K562 (cell line): ENCODE data around the gene GNAT2. TPM values are rescaled to one million over a fixed set of nuclear protein-coding genes. Genes with fewer than 3 reads are reported as not detected.

Experiments used
- ATAC-seq: fragments of 200-7000 bp; cut with Tn5 transposase; 3 replicates; pipeline ENCODE4 v1.9.1; 2020; ENCODE audit warnings: moderate library complexity
- BruUV-seq: library from RNA; stranded (reverse); fragments of 400-500 nt; replicated peaks from 2 replicates; lab custom pipeline; 2021; lab: Mats Ljungman, UMichigan
- CTCF ChIA-PET: fragments of 300-600 bp; formaldehyde crosslinking; extraction: SDS; loops from one replicate; lab custom pipeline; 2021; ENCODE audit warnings: low intra/inter-chr PET ratio; lab: Yijun Ruan, JAX
- POLR2A ChIA-PET: fragments of 300-600, 350-650 bp; sonication (Branson Sonifier 250); formaldehyde crosslinking; extraction: SDS; loops from one replicate; lab custom pipeline; 2021; ENCODE audit warnings: antibody characterized with exemption, inconsistent platforms; lab: Yijun Ruan, JAX
- DNase-seq, 4 experiments: peaks; one replicate each; pipeline versions ENCODE4 v3.0.0 to v3.0.0-alpha.2; 2011 to 2018; ENCODE audit warnings: low spot score in 3 of 4, mixed read lengths in 3 of 4; ENCODE audit errors: extremely low read depth in 1 of 4
- FAIRE-seq: peaks from 2 replicates; lab custom pipeline; 2011; peaks lifted over from hg19 to GRCh38; lab: Jason Lieb, UNC
- H2AFZ ChIP-seq: 2 replicates; pipeline ENCODE4 v1.6.0; 2011; ENCODE audit warnings: low read depth, low read length, control low read depth, inconsistent platforms
- H3K27ac ChIP-seq: fragments of 200-600 bp; 3 replicates; pipeline ENCODE4 v1.8.0; 2011; ENCODE audit warnings: low read depth, mild to moderate bottlenecking, control low read depth, inconsistent platforms, low read length, moderate library complexity, mixed read lengths; ENCODE audit errors: extremely low read depth
- H3K27me3 ChIP-seq, 2 experiments: fragments of 300-600 bp in 1 of 2; 2 replicates in 1 of 2; 3 replicates in 1 of 2; pipeline versions ENCODE4 v1.6.0 to v1.8.0; 2011; ENCODE audit warnings: inconsistent platforms in 2 of 2, low read length in 2 of 2, mild to moderate bottlenecking in 1 of 2, mixed read lengths in 1 of 2, moderate library complexity in 1 of 2; ENCODE audit not compliant: control insufficient read depth in 2 of 2, insufficient read depth in 2 of 2
- H3K36me3 ChIP-seq: fragments of 300-600 bp; 3 replicates; pipeline ENCODE4 v1.8.0; 2011; ENCODE audit warnings: mild to moderate bottlenecking, low read length, inconsistent platforms; ENCODE audit not compliant: control insufficient read depth, insufficient read depth
- H3K4me1 ChIP-seq, 2 experiments: fragments of 200-600 bp in 1 of 2; replicated peaks in 1 of 2; 2 replicates in 1 of 2; 3 replicates in 1 of 2; pipeline versions ENCODE4 v1.5.1 to v1.8.0; 2011; ENCODE audit warnings: inconsistent platforms in 2 of 2, low read length in 2 of 2, mild to moderate bottlenecking in 1 of 2, mixed read lengths in 1 of 2, moderate library complexity in 1 of 2; ENCODE audit not compliant: control insufficient read depth in 2 of 2, insufficient read depth in 2 of 2
- H3K4me2 ChIP-seq: 2 replicates; pipeline ENCODE4 v1.6.1; 2011; ENCODE audit warnings: low read length, control low read depth, inconsistent platforms, mixed read lengths; ENCODE audit not compliant: insufficient read depth
- H3K4me3 ChIP-seq: fragments of 200-600 bp; sonication (generic), shearing (Covaris generic); 2 replicates; pipeline ENCODE4 v1.5.1; 2016; ENCODE audit warnings: control low read depth, inconsistent platforms
- H3K79me2 ChIP-seq: fragments of 200-600 bp; 3 replicates; pipeline ENCODE4 v1.8.0; 2011; ENCODE audit warnings: low read length, inconsistent platforms; ENCODE audit not compliant: control insufficient read depth, insufficient read depth
- H3K9ac ChIP-seq, 2 experiments: 2 replicates each; pipeline versions ENCODE4 v1.6.0 to v1.6.1; 2011; ENCODE audit warnings: low read depth in 2 of 2, low read length in 2 of 2, control low read depth in 1 of 2, inconsistent platforms in 1 of 2, mild to moderate bottlenecking in 1 of 2, mixed read lengths in 1 of 2; ENCODE audit not compliant: insufficient read depth in 1 of 2
- H3K9me1 ChIP-seq: one replicate; pipeline ENCODE4 v1.6.0; 2011; ENCODE audit warnings: inconsistent platforms, mild to moderate bottlenecking, low read length, moderate library complexity; ENCODE audit not compliant: control insufficient read depth, insufficient read depth
- H3K9me3 ChIP-seq: replicated peaks from 2 replicates; pipeline ENCODE4 v1.5.1; 2011; ENCODE audit warnings: low read depth, low read length, inconsistent platforms; ENCODE audit not compliant: control insufficient read depth, insufficient read depth
- H4K20me1 ChIP-seq: replicated peaks from 2 replicates; pipeline ENCODE4 v1.6.1; 2011; ENCODE audit warnings: low read length, inconsistent platforms, mixed read lengths; ENCODE audit not compliant: control insufficient read depth, insufficient read depth
- BCOR ChIP-seq: fragments of 450-650 bp; IDR thresholded peaks from 2 replicates; pipeline ENCODE4 v1.6.1; 2016
- GMEB1 ChIP-seq: fragments of 250-450 bp; sonication (Bioruptor Pico); IDR thresholded peaks from 2 replicates; pipeline ENCODE4 v1.4.0; 2020; ENCODE audit warnings: mild to moderate bottlenecking
- HBP1 ChIP-seq: fragments of 450-650 bp; formaldehyde crosslinking; IDR thresholded peaks from 2 replicates; pipeline ENCODE4 v1.4.0; 2022; ENCODE audit warnings: missing genetic modification characterization
- JUNB ChIP-seq: fragments of 450-650 bp; formaldehyde crosslinking; conservative IDR thresholded peaks from 2 replicates; pipeline ENCODE4 v1.4.0; 2020; ENCODE audit warnings: mild to moderate bottlenecking
- LARP7 ChIP-seq: fragments of 450-650 bp; IDR thresholded peaks from 2 replicates; pipeline ENCODE4 v1.6.1; 2016
- NFIX ChIP-seq: fragments of 250-450 bp; sonication (Bioruptor Pico); IDR thresholded peaks from 2 replicates; pipeline ENCODE4 v1.4.0; 2020; ENCODE audit warnings: low read depth, mild to moderate bottlenecking, moderate library complexity
- OTX1 ChIP-seq: fragments of 450-650 bp; formaldehyde crosslinking; IDR thresholded peaks from 2 replicates; pipeline ENCODE4 v1.4.0; 2022; ENCODE audit warnings: mild to moderate bottlenecking
- PHF8 ChIP-seq: fragments of 200-600 bp; sonication (generic); IDR thresholded peaks from 2 replicates; pipeline ENCODE4 v1.6.1; 2012; ENCODE audit warnings: mixed run types, mild to moderate bottlenecking, inconsistent platforms, low read length, moderate library complexity, borderline replicate concordance
- SIX5 ChIP-seq, 2 experiments: IDR thresholded peaks; 2 replicates each; pipeline ENCODE4 v1.6.1; 2011; ENCODE audit warnings: low read length in 2 of 2, borderline replicate concordance in 1 of 2, low read depth in 1 of 2, mild to moderate bottlenecking in 1 of 2, moderate library complexity in 1 of 2; ENCODE audit not compliant: insufficient read depth in 1 of 2
- SREBF2 ChIP-seq: sonication (generic); formaldehyde crosslinking; IDR thresholded peaks from 2 replicates; pipeline ENCODE4 v1.4.0; 2020; ENCODE audit warnings: mild to moderate bottlenecking, missing genetic modification reagents
- USF1 ChIP-seq: sonication (generic); formaldehyde crosslinking; IDR thresholded peaks from 2 replicates; pipeline ENCODE4 v1.9.0; 2022; ENCODE audit warnings: mild to moderate bottlenecking, missing genetic modification reagents
- VEZF1 ChIP-seq: fragments of 200-800 bp; sonication (Bioruptor generic); IDR thresholded peaks from 2 replicates; pipeline ENCODE4 v1.6.1; 2017; ENCODE audit warnings: missing genetic modification characterization, missing compliant biosample characterization
- ZNF316 ChIP-seq: fragments of 450-650 bp; IDR thresholded peaks from 2 replicates; pipeline ENCODE4 v1.6.1; 2016
- ZNF41 ChIP-seq: fragments of 250-450 bp; sonication (Bioruptor Pico); conservative IDR thresholded peaks from 2 replicates; pipeline ENCODE4 v1.4.0; 2020; ENCODE audit warnings: mild to moderate bottlenecking
- ZNF551 ChIP-seq: fragments of 250-450 bp; sonication (Bioruptor Pico); IDR thresholded peaks from 2 replicates; pipeline ENCODE4 v1.5.0; 2021; ENCODE audit warnings: mild to moderate bottlenecking, moderate library complexity
- WGBS: fragments of 100-300 bp; shearing (Covaris generic); methylation state at CpG from one replicate; pipeline ENCODE4 v1.1.6; 2016; ENCODE audit warnings: low coverage, mixed read lengths; ENCODE audit not compliant: insufficient coverage; ENCODE audit errors: missing lambda C conversion rate; 5-methylcytosine and 5-hydroxymethylcytosine counted together
- in situ Hi-C: fragments of 300-500 bp; cut with MboI; formaldehyde crosslinking; loops from 4 replicates; pipeline ENCODE4 v1.15.0; 2018; ENCODE audit warnings: inconsistent platforms, mixed read lengths
- intact Hi-C: fragments of 100-400 bp; cut with micrococcal nuclease; formaldehyde crosslinking; loops from 2 replicates; pipeline ENCODE4 v1.14.2; 2022
- polyA plus RNA-seq, 8 experiments: library from polyadenylated mRNA; depleted of rRNA in 4 of 8; stranded (reverse) in 5 of 8; unstranded in 3 of 8; fragments of >200 nt; fragmentation: Nextera tagmentation in 2 of 8; fragmentation: Illumina TruSeq in 1 of 8; extraction: Ambion mirVana in 2 of 8; extraction: Trizol in 1 of 8; gene quantifications; 2 replicates each; pipeline versions ENCODE4 v1.2.1 to v1.2.3, GENCODE V29; 2011 to 2014; ENCODE audit warnings: inconsistent platforms in 1 of 8, missing spikeins in 1 of 8
- total RNA-seq, 7 experiments: library from RNA; depleted of rRNA in 6 of 7; stranded (reverse); fragments of >200 nt in 6 of 7; fragmentation: Illumina TruSeq in 2 of 7; extraction: Trizol in 2 of 7; gene quantifications; 2 replicates each; pipeline versions ENCODE4 v1.2.1 to v1.2.3, GENCODE V29; 2011 to 2021; ENCODE audit warnings: low replicate concordance in 1 of 7

GNAT2 gene
- total and polyA plus RNA-seq, 9 of the 15 experiments (the other 6 are each of a cell fraction or from before 2014, with no cell fraction given) = 0.06 to 0.52 (median 0.24) TPM; not detected in 1

- TF ChIP-seq VEZF1 (0 out of 2 replicates have a peak, but pooled peaks have one; percentile 9), NFIX (no peak), SIX5 (IDR thresholded peaks at IDR 0.05; ENCODE audit: borderline replicate concordance in 1 of 2, insufficient read depth in 1 of 2, low read depth in 1 of 2, low read length in 2 of 2) (no peak), ZNF316 (no peak), JUNB (no peak), LARP7 (no peak), SREBF2 (CRISPR knock-in tag) (no peak), PHF8 (peak; percentile 22; the same call in 1 of the 2 replicates)
- TF ChIP-seq, all 486 proteins: peak for 5
Measured at GRCh38 chr1:109668123-109668775, 48.8 kb upstream of the GNAT2 start (continued).

- in situ Hi-C loops = no loop called here
- peak; percentile 100 for ATAC-seq
- TF ChIP-seq HBP1 (CRISPR knock-in tag) = no peak
- no peak for TF ChIP-seq GMEB1 (CRISPR knock-in tag)
- TF ChIP-seq ZNF551 = no peak
- TF ChIP-seq ZNF41 (CRISPR knock-in tag) = no peak
- TF ChIP-seq OTX1 = no peak
- TF ChIP-seq USF1 (CRISPR knock-in tag) = 0 out of 2 replicates have a peak, but pooled peaks have one; percentile 19
- TF ChIP-seq BCOR = no peak
Measured at GRCh38 chr1:109667452-109668122, 48.2 kb upstream of the GNAT2 start, which contains the start of gene GSTM2. GSTM2 (plus strand) TSS chr1:109668057; CDS start chr1:109668116, 59 bp downstream.

More at GRCh38 chr1:109667452-109668122, 48.2 kb upstream of the GNAT2 start, which contains the start of gene GSTM2:
- Histone ChIP-seq H3K27ac (no peak within 1 kb of the TSS), H3K9me3 (no peaks in the 10 kb centered on the region), H3K27me3 (no peaks in the 10 kb centered on the region), H3K36me3 (no peaks in the 10 kb centered on the region), H3K4me3 (peak within 1 kb of the TSS; percentile 28), H4K20me1 (no peaks in the 10 kb centered on the region), H2AFZ (peak within 1 kb of the TSS; percentile 91), H3K4me2 (peak within 1 kb of the TSS; percentile 62), H3K4me1 (peaks cover 4 to 15% of the 10 kb centered on the region in 2 experiments), H3K9ac (peak within 1 kb of the TSS; percentile 43 to 57), H3K9me1 (no peaks in the 10 kb centered on the region), H3K79me2 (no peaks in the 10 kb centered on the region)
- CTCF ChIA-PET = no interaction called here
- 8% methylated on average over 18 of the region's 22 CpGs for WGBS
- POLR2A ChIA-PET = interaction anchor here (0.6 to 1.1 kb wide), 4 partner anchors 9 to 118 kb away, joined by 3 to 4 read pairs (median 4); partner anchors contain the start of genes GSTM3 and GSTM4
- intact Hi-C loops = no loop called here
- FAIRE-seq (peak; percentile 94), DNase-seq (peak; percentile 94 to 96 (median 96))
- no TSS peak for BruUV-seq
